ENCODE data around the gene CDK5. TPM values are rescaled to one million over a fixed set of nuclear protein-coding genes. Genes with fewer than 3 reads are reported as not detected.

The CDK5 gene
- total and polyA plus RNA-seq, 2 experiments from 2014 or later, result 17.8 to 56.8 TPM

DNA sequence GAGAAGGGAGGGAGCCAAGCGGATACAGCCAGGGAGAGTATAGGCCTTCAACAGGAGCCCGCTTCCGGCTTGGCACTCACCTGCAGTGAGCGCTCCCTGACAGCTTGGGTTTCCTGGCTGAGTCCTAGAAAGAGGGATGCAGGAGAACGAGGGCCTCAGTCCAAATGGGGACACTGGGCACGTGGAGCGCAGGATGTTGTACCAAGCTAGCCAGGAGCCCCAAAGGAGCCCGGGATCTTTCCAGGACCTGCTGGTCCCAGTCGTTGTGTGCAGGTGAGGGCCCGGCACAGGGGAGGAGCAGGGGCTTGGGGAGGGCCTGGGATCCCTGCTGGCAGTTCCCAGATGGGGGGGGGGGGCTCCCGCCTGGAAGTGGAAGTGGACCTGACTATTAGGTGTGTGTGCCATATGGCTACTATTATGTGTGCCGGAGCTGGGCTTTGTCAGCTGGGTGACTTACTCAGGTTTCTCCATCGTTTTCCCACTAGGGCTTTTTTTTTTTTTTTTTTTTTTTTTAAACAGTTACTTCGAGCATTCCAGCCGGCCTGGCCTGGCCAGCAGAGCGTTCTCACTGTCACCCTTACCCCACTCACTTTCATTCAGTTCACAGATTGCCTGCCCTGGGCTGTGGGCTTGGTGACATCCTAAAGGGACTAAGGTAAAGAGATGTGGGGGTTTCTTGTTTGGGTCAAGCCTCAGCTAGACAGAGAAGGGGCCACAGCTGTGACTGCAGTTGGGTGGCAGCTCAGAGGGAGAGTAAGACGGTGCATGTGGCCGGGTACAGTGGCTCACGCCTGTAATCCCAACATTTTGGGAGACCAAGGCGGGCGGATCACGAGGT, 32.4 kb upstream of the CDK5 start:
- no peak for DNase-seq (ENCODE audit: low read depth in 1 of 2, low spot score in 1 of 2)
- no peaks in the 10 kb centered on the region for H3K36me3 ChIP-seq
- peaks cover 22% of the 10 kb centered on the region for H3K4me1 ChIP-seq (ENCODE audit: low read depth)
- no peaks in the 10 kb centered on the region for H3K9me3 ChIP-seq (ENCODE audit: low read depth)
- H3K4me3 ChIP-seq, result no peak overlapping the region
- no peak overlapping the region for H3K27ac ChIP-seq
- TF ChIP-seq, protein P1, sequence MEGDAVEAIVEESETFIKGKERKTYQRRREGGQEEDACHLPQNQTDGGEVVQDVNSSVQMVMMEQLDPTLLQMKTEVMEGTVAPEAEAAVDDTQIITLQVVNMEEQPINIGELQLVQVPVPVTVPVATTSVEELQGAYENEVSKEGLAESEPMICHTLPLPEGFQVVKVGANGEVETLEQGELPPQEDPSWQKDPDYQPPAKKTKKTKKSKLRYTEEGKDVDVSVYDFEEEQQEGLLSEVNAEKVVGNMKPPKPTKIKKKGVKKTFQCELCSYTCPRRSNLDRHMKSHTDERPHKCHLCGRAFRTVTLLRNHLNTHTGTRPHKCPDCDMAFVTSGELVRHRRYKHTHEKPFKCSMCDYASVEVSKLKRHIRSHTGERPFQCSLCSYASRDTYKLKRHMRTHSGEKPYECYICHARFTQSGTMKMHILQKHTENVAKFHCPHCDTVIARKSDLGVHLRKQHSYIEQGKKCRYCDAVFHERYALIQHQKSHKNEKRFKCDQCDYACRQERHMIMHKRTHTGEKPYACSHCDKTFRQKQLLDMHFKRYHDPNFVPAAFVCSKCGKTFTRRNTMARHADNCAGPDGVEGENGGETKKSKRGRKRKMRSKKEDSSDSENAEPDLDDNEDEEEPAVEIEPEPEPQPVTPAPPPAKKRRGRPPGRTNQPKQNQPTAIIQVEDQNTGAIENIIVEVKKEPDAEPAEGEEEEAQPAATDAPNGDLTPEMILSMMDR (IDR thresholded peaks at IDR 0.05; ENCODE audit: low read depth, low read length), result no peak
- H3K27me3 ChIP-seq, result no peaks in the 10 kb centered on the region

DNA sequence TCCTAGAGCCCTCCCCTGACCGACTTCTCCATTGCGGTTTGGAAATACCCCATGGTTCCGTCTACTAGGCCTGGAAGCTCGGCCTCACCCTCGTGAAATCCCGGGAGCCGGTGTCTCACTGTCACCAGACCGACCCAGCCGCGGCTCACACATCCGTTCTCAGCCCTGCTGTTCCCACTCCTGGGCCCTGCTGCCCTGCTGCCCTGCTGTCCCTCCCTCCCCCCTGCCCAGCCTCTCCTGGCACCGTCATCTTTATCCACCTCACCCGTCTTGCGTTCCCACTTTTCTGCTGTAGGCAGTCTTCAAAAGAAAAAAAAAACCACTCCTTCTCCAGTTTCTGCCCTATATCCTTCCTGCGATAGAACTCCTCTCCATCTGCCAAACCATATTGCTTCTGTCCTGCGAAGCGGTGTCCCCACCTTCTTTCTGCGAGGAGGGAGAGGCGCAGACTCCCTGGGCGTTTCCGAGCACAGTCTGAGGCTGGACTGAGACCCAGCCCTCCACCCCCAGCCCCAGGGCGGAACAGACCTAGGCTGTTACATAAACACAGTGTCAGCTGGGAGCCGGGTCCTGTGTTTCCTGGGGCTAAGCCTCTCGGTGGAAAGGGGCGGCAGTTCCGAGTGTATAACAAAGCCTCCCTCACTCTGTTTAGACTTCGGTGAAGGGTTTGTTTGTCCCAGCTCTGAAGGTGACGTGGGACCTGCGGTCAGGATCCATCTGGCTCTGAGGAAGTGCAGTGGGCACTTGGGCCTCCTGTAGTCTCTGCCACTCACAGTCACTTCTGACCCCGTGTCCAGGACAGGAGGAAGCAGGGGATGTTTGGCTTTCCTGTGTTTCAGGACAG, 31.4 kb upstream of the CDK5 start:
- peak in 1 of 2 donors; percentile 57 for DNase-seq (ENCODE audit: low read depth in 1 of 2, low spot score in 1 of 2)
- no peak overlapping the region for H3K27ac ChIP-seq
- TF ChIP-seq, protein P1 (IDR thresholded peaks at IDR 0.05; ENCODE audit: low read depth, low read length), result no peak
- H3K36me3 ChIP-seq, result no peaks in the 10 kb centered on the region
- H3K9me3 ChIP-seq (ENCODE audit: low read depth), result no peaks in the 10 kb centered on the region
- no peaks in the 10 kb centered on the region for H3K27me3 ChIP-seq
- peaks cover 24% of the 10 kb centered on the region for H3K4me1 ChIP-seq (ENCODE audit: low read depth)
- no peak overlapping the region for H3K4me3 ChIP-seq

DNA sequence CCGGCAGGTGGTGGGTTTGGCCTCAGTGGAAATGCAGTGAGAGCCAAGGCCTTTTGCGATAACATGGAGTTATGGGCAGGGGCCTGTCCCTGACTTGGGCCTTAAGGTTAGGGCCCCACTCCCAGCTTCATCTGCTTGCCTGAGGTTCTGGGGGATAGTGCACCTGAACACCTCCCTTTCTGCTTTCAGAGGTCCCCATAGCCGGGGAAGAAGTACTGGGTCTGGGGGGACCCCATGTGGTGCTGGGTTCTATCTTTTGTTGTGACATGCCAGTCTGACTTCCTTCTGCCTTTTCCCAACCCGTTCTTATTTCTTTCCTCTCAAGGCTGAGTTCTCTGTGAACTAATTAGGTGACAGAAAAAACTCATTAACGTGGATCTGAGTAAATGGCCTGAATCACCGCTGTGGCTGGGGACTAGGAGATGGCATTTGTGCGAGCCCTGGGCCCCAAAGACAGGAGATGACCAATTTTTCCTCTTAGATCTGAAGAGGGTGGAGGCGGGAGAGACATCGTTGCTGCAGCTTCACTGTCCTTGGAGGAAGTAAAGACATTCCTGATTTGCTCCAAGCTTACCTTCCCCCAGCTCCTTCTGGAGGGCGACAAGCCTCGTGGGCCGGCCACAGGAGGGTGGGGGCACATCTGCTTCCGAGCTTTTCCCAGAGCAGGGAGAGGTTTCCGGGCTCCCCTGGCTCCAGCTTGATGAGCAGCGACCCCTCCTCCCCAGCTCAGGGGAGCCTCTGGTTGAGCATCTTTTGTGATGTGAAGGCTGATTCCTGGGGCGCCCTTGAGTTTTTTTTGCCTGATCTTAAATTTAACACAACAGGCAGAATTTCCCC, 30.5 kb upstream of the CDK5 start:
- H3K4me1 ChIP-seq (ENCODE audit: low read depth), result peaks cover 24% of the 10 kb centered on the region
- H3K9me3 ChIP-seq (ENCODE audit: low read depth), result no peaks in the 10 kb centered on the region
- peak overlapping the region; percentile 57 for H3K4me3 ChIP-seq
- TF ChIP-seq, protein P1 (IDR thresholded peaks at IDR 0.05; ENCODE audit: low read depth, low read length), result no peak
- no peaks in the 10 kb centered on the region for H3K27me3 ChIP-seq
- DNase-seq (ENCODE audit: low read depth in 1 of 2, low spot score in 1 of 2), result no peak
- H3K27ac ChIP-seq, result no peak overlapping the region
- no peaks in the 10 kb centered on the region for H3K36me3 ChIP-seq

DNA sequence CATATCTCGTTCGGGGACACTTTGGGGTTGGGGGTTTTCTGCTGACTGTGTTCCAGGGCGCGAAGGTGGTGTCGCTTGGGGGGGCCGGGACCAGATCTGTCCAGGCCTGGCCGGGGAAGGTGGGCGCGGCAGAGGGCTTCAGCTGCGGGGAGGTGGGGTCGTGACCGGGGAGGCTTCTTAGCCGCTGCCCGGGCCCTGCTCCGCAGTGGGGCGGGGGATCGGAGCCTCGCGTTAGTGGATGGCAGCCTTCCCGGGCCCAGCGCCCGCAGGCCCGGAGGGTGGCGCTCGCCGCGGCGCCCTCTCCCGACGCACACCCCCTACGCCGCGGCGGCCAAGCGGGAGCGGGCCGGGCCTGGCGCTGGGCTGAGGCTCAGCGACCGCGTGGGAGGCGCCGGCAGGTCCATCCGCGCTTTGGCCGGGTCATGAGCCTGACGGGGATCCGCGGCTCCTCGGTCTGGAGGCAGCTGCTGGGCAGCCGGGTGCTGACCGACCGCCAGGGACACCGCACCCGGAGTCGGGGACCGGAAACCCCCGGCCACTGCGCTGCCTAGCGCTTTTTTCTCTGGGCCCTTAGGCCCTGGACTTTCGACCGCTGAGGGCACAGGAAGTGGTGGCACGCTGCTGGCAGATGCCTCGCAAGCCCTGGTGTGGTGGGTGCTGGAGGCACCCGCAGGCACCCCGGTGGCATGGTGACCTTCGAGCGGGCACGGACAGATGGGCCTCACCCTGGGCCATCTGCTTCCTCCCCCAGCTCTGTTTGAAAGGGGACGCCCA, 29.7 kb upstream of the CDK5 start:
- peaks cover 26% of the 10 kb centered on the region for H3K4me1 ChIP-seq (ENCODE audit: low read depth)

More for the DNA sequence above, 29.7 kb upstream of the CDK5 start:
- Histone ChIP-seq H3K36me3 (no peaks in the 10 kb centered on the region), H3K27me3 (no peaks in the 10 kb centered on the region), H3K9me3 (ENCODE audit: low read depth) (no peaks in the 10 kb centered on the region), H3K27ac (peak overlapping the region; percentile 45), H3K4me3 (peak overlapping the region; percentile 57)
- TF ChIP-seq, protein P1 (IDR thresholded peaks at IDR 0.05; ENCODE audit: low read depth, low read length), result peak; percentile 28
- DNase-seq (ENCODE audit: low read depth in 1 of 2, low spot score in 1 of 2), result peak; percentile 70 to 75
